A549 (cell line): Measurements from ENCODE around the gene PRKAG2. TPM values are rescaled to one million over a fixed set of nuclear protein-coding genes. Genes with fewer than 3 reads are reported as not detected.

Source experiments
- ATAC-seq, 2 experiments: fragments of 200-7000 bp in 1 of 2; fragments of >200 bp in 1 of 2; cut with Nextera tagmentation in 1 of 2; cut with Tn5 transposase in 1 of 2; 3 replicates each; pipeline versions ENCODE4 v1.8.0 to v1.9.1; 2018 to 2020; ENCODE audit warnings: mild to moderate bottlenecking in 1 of 2, moderate library complexity in 1 of 2
- CTCF ChIA-PET: fragments of 300-600 bp; sonication (Branson Sonifier 250); formaldehyde crosslinking; extraction: SDS; loops from one replicate; lab custom pipeline; 2021; ENCODE audit warnings: antibody characterized with exemption, inconsistent platforms; lab: Yijun Ruan, JAX
- POLR2A ChIA-PET: fragments of 350-600 bp; formaldehyde crosslinking; extraction: SDS; loops from one replicate; lab custom pipeline; 2021; ENCODE audit warnings: antibody characterized with exemption, inconsistent platforms; lab: Yijun Ruan, JAX
- DNase-seq, 2 experiments: peaks; one replicate each; pipeline versions ENCODE4 v3.0.0 to v3.0.0-alpha.2; 2011 to 2016; ENCODE audit warnings: low read depth in 1 of 2, low spot score in 1 of 2
- FAIRE-seq: peaks from 2 replicates; lab custom pipeline; 2011; peaks lifted over from hg19 to GRCh38; lab: Jason Lieb, UNC
- H3K27ac ChIP-seq, 2 experiments: fragments of >200 bp; sonication (Bioruptor Twin); formaldehyde crosslinking; 3 replicates each; pipeline ENCODE4 v1.5.1; 2016 to 2017
- H3K4me1 ChIP-seq: fragments of >200 bp; sonication (Bioruptor Twin); formaldehyde crosslinking; 3 replicates; pipeline ENCODE4 v1.6.1; 2016
- H3K4me2 ChIP-seq: fragments of >200 bp; sonication (Bioruptor Twin); formaldehyde crosslinking; 3 replicates; pipeline ENCODE4 v1.6.1; 2016
- H3K4me3 ChIP-seq: fragments of >200 bp; sonication (Bioruptor Twin); formaldehyde crosslinking; 3 replicates; pipeline ENCODE4 v1.5.1; 2016
- H3K9me3 ChIP-seq: fragments of >200 bp; sonication (Bioruptor Twin); formaldehyde crosslinking; 3 replicates; pipeline ENCODE4 v1.6.1; 2016
- BHLHE40 ChIP-seq: IDR thresholded peaks from 2 replicates; pipeline ENCODE4 v1.6.1; 2012; ENCODE audit warnings: low read depth, low read length, inconsistent platforms
- CBX8 ChIP-seq: fragments of 200-600 bp; sonication (generic); IDR thresholded peaks from 2 replicates; pipeline ENCODE4 v1.6.1; 2016
- CTCF ChIP-seq: fragments of >200 bp; sonication (Bioruptor Twin); formaldehyde crosslinking; IDR thresholded peaks from 3 replicates; pipeline ENCODE4 v1.5.1; 2016
- EP300 ChIP-seq, 2 experiments: fragments of >200 bp; sonication (Bioruptor Twin); formaldehyde crosslinking; IDR thresholded peaks; 2 replicates in 1 of 2; 3 replicates in 1 of 2; pipeline ENCODE4 v1.6.1; 2016 to 2017
- HDAC2 ChIP-seq: fragments of 200-600 bp; sonication (generic); IDR thresholded peaks from 2 replicates; pipeline ENCODE4 v1.6.1; 2016
- HOXA7 ChIP-seq: fragments of 250-450 bp; sonication (Bioruptor Pico); IDR thresholded peaks from 2 replicates; pipeline ENCODE4 v1.5.0; 2020; ENCODE audit warnings: mild to moderate bottlenecking, moderate library complexity
- HOXB13 ChIP-seq: fragments of 250-450 bp; sonication (Bioruptor Pico); IDR thresholded peaks from 2 replicates; pipeline ENCODE4 v1.5.0; 2020; ENCODE audit warnings: low read depth, mild to moderate bottlenecking, moderate library complexity
- MAFK ChIP-seq: fragments of 450-650 bp; IDR thresholded peaks from 2 replicates; pipeline ENCODE4 v1.6.1; 2014; ENCODE audit not compliant: partially characterized antibody
- MAX ChIP-seq: IDR thresholded peaks from 2 replicates; pipeline ENCODE4 v1.6.1; 2012
- MAZ ChIP-seq: fragments of 150-350 bp; IDR thresholded peaks from 2 replicates; pipeline ENCODE4 v1.6.1; 2014; ENCODE audit warnings: antibody characterized with exemption, low read depth, low read length, borderline replicate concordance
- MYC ChIP-seq: IDR thresholded peaks from 2 replicates; pipeline ENCODE4 v1.6.1; 2012; ENCODE audit warnings: mild to moderate bottlenecking, inconsistent platforms, low read length, improper control_type of control experiment, borderline replicate concordance
- NFE2L2 ChIP-seq: fragments of 150-350 bp; conservative IDR thresholded peaks from 2 replicates; pipeline ENCODE4 v1.6.1; 2014; ENCODE audit warnings: low read length
- RCOR1 ChIP-seq: fragments of 150-350 bp; IDR thresholded peaks from 2 replicates; pipeline ENCODE4 v1.6.1; 2014; ENCODE audit warnings: antibody characterized with exemption, low read length, low read depth
- RNF2 ChIP-seq: fragments of 200-600 bp; sonication (generic); IDR thresholded peaks from 2 replicates; pipeline ENCODE4 v1.6.1; 2016; ENCODE audit warnings: low read depth, mild to moderate bottlenecking, antibody characterized with exemption, moderate library complexity, borderline replicate concordance
- SREBF2 ChIP-seq: fragments of 450-650 bp; IDR thresholded peaks from 2 replicates; pipeline ENCODE4 v1.6.1; 2014; ENCODE audit warnings: mild to moderate bottlenecking, moderate library complexity
- ZFP36 ChIP-seq: fragments of 450-650 bp; IDR thresholded peaks from 2 replicates; pipeline ENCODE4 v1.6.1; 2014; ENCODE audit warnings: borderline replicate concordance; ENCODE audit not compliant: partially characterized antibody
- ZNF302 ChIP-seq: fragments of 250-450 bp; sonication (Bioruptor Pico); IDR thresholded peaks from 2 replicates; pipeline ENCODE4 v1.9.0; 2021; ENCODE audit warnings: inconsistent platforms, mild to moderate bottlenecking, moderate library complexity
- WGBS: methylation state at CpG from one replicate; pipeline ENCODE4 v1.1.6; 2017; ENCODE audit errors: missing lambda C conversion rate; 5-methylcytosine and 5-hydroxymethylcytosine counted together
- polyA plus RNA-seq, 4 experiments: library from polyadenylated mRNA; depleted of rRNA in 3 of 4; stranded (reverse); fragments of >200 nt; fragmentation: RNase III in 1 of 4; extraction: RNeasy Plus Mini Kit Qiagen cat#74134 plus additional on column Dnase treatment in 1 of 4; gene quantifications; 2 replicates in 3 of 4; 3 replicates in 1 of 4; pipeline ENCODE4 v1.2.3, GENCODE V29; 2011 to 2017

The PRKAG2 gene
- polyA plus RNA-seq, 2 of the 4 experiments (the other 2 are of a cell fraction), result 26.5 to 31.7 TPM

- ATAC-seq, result no peak
- no peak for FAIRE-seq
- peak overlapping the region in 1 of 2 experiments; percentile 34; a peak in 1 of 6 replicates for H3K27ac ChIP-seq
- H3K4me3 ChIP-seq, result no peak overlapping the region
- no peaks in the 10 kb centered on the region for H3K9me3 ChIP-seq
- CTCF ChIA-PET, result interaction anchor here (0.9 kb wide), 1 partner anchor 12 kb away, joined by 3 read pairs; no protein-coding TSS in a partner anchor
- H3K4me1 ChIP-seq, result peaks cover 20% of the 10 kb centered on the region
- WGBS, result 86% methylated on average over 6 of the region's 6 CpGs
- DNase-seq, result no peak
- H3K4me2 ChIP-seq, result no peak overlapping the region
- TF ChIP-seq MAFK, result peak; percentile 11
- no peak for TF ChIP-seq MAZ
- TF ChIP-seq CTCF, result no peak
- TF ChIP-seq, all 56 proteins: peak for 1
- POLR2A ChIA-PET, result no interaction called here
Observed at GRCh38 chr7:151549644-151550043, 327.3 kb downstream of the PRKAG2 start.

GRCh38 chr7:151549083-151549482 lies 327.8 kb downstream of the PRKAG2 start:
- ChIA-PET POLR2A (no interaction called here), CTCF (no interaction called here)
- Histone ChIP-seq H3K9me3 (no peaks in the 10 kb centered on the region), H3K4me2 (no peak overlapping the region), H3K27ac (no peak overlapping the region), H3K4me1 (peaks cover 20% of the 10 kb centered on the region), H3K4me3 (no peak overlapping the region)
- no peak for DNase-seq
- TF ChIP-seq RCOR1 (no peak), SREBF2 (no peak), HOXA7 (CRISPR knock-in tag) (no peak), CTCF (no peak), ZFP36 (no peak), RNF2 (no peak), MYC (no peak), BHLHE40 (no peak), ZNF302 (no peak), MAX (no peak), CBX8 (no peak), NFE2L2 (no peak), EP300 (IDR thresholded peaks at IDR 0.05) (no peak)
- ATAC-seq, result no peak
- FAIRE-seq, result no peak
- WGBS, result 89% methylated on average over 7 of the region's 7 CpGs

- ATAC-seq (no peak), DNase-seq (no peak), FAIRE-seq (no peak)
- no peak overlapping the region for H3K27ac ChIP-seq
- no peak overlapping the region for H3K4me3 ChIP-seq
- H3K9me3 ChIP-seq, result no peaks in the 10 kb centered on the region
- H3K4me2 ChIP-seq, result no peak overlapping the region
- CTCF ChIA-PET, result interaction anchor here (0.8 kb wide), 1 partner anchor 89 kb away, joined by 3 read pairs; no protein-coding TSS in a partner anchor
- no peaks in the 10 kb centered on the region for H3K4me1 ChIP-seq
- POLR2A ChIA-PET, result no interaction called here
- TF ChIP-seq HOXB13 (CRISPR knock-in tag), result no peak
- TF ChIP-seq MAFK, result peak; percentile 35
Observed at GRCh38 chr7:151544183-151544582, 332.7 kb downstream of the PRKAG2 start.

GRCh38 chr7:151542606-151543130 lies 334.2 kb downstream of the PRKAG2 start:
- CTCF ChIA-PET, result interaction anchor here (1.2 to 1.7 kb wide), 2 partner anchors 14 to 27 kb away, joined by 4 to 5 read pairs; no protein-coding TSS in a partner anchor

More at GRCh38 chr7:151542606-151543130, 334.2 kb downstream of the PRKAG2 start:
- POLR2A ChIA-PET, result no interaction called here
- H3K27ac ChIP-seq, result no peak overlapping the region
- no peak overlapping the region for H3K4me3 ChIP-seq
- no peaks in the 10 kb centered on the region for H3K4me1 ChIP-seq
- FAIRE-seq (no peak), ATAC-seq (no peak)
- no peak overlapping the region for H3K4me2 ChIP-seq
- 79% methylated on average over 6 of the region's 6 CpGs for WGBS
- TF ChIP-seq HDAC2, result no peak
- TF ChIP-seq, all 56 proteins: peak for 0
- no peaks in the 10 kb centered on the region for H3K9me3 ChIP-seq
- DNase-seq, result no peak
